H9 (cell line): ENCODE data around the gene MAST4. TPM values are rescaled to one million over a fixed set of nuclear protein-coding genes. Genes with fewer than 3 reads are reported as not detected.

Experiments
- DNase-seq: peaks from one replicate; pipeline ENCODE4 v3.0.0-alpha.2; 2017
- H2AFZ ChIP-seq: one replicate; pipeline ENCODE4 v1.6.1; 2013; ENCODE audit warnings: mild to moderate bottlenecking, low read length, control low read depth, moderate library complexity
- H2AK5ac ChIP-seq: 2 replicates; pipeline ENCODE4 v1.6.1; 2013; ENCODE audit warnings: low read length, control low read depth, mixed read lengths; ENCODE audit not compliant: insufficient read length
- H2BK120ac ChIP-seq: one replicate; pipeline ENCODE4 v1.6.1; 2013; ENCODE audit warnings: low read depth, mild to moderate bottlenecking, low read length, control low read depth, inconsistent platforms; ENCODE audit not compliant: poor library complexity, severe bottlenecking
- H2BK12ac ChIP-seq: 2 replicates; pipeline ENCODE4 v1.6.1; 2013; ENCODE audit warnings: low read length, control low read depth, mixed read lengths, low read depth; ENCODE audit not compliant: insufficient read length
- H2BK15ac ChIP-seq: 2 replicates; pipeline ENCODE4 v1.6.1; 2013; ENCODE audit warnings: low read depth, low read length, control low read depth
- H2BK20ac ChIP-seq: one replicate; pipeline ENCODE4 v1.6.1; 2013; ENCODE audit warnings: low read depth, mild to moderate bottlenecking, low read length, control low read depth, inconsistent platforms; ENCODE audit not compliant: poor library complexity, severe bottlenecking
- H2BK5ac ChIP-seq: 2 replicates; pipeline ENCODE4 v1.6.1; 2013; ENCODE audit warnings: low read length, control low read depth, mixed read lengths; ENCODE audit not compliant: insufficient read length
- H3K14ac ChIP-seq: 2 replicates; pipeline ENCODE4 v1.6.1; 2013; ENCODE audit warnings: low read length, control low read depth; ENCODE audit not compliant: insufficient read depth
- H3K18ac ChIP-seq: 2 replicates; pipeline ENCODE4 v1.6.1; 2013; ENCODE audit warnings: low read depth, mild to moderate bottlenecking, mixed read lengths, low read length, control low read depth; ENCODE audit not compliant: insufficient read length
- H3K23ac ChIP-seq: 2 replicates; pipeline ENCODE4 v1.6.1; 2013; ENCODE audit warnings: low read length, control low read depth, mixed read lengths, low read depth; ENCODE audit not compliant: insufficient read length
- H3K23me2 ChIP-seq: 2 replicates; pipeline ENCODE4 v1.6.1; 2013; ENCODE audit warnings: low read depth, mild to moderate bottlenecking, mixed read lengths, low read length, control low read depth; ENCODE audit not compliant: insufficient read length, poor library complexity, severe bottlenecking
- H3K27ac ChIP-seq: 2 replicates; pipeline ENCODE4 v1.5.1; 2013; ENCODE audit warnings: low read length, control low read depth, mixed read lengths, low read depth; ENCODE audit not compliant: insufficient read length
- H3K27me3 ChIP-seq: 2 replicates; pipeline ENCODE4 v1.6.1; 2013; ENCODE audit warnings: low read length, control low read depth, inconsistent platforms; ENCODE audit not compliant: insufficient read depth
- H3K4ac ChIP-seq: 2 replicates; pipeline ENCODE4 v1.6.1; 2013; ENCODE audit warnings: low read depth, mild to moderate bottlenecking, control low read depth, inconsistent platforms, low read length, moderate library complexity
- H3K4me1 ChIP-seq: 2 replicates; pipeline ENCODE4 v1.6.1; 2013; ENCODE audit warnings: low read length, control low read depth, inconsistent platforms; ENCODE audit not compliant: insufficient read depth
- H3K4me2 ChIP-seq: 2 replicates; pipeline ENCODE4 v1.6.1; 2013; ENCODE audit warnings: low read length, control low read depth, mixed read lengths; ENCODE audit not compliant: insufficient read length, insufficient read depth
- H3K56ac ChIP-seq: 2 replicates; pipeline ENCODE4 v1.6.1; 2013; ENCODE audit warnings: low read depth, mild to moderate bottlenecking, mixed read lengths, low read length, control low read depth; ENCODE audit not compliant: insufficient read length
- H3K79me1 ChIP-seq: 2 replicates; pipeline ENCODE4 v1.6.1; 2013; ENCODE audit warnings: low read depth, mild to moderate bottlenecking, moderate library complexity, low read length, control low read depth, inconsistent platforms; ENCODE audit not compliant: insufficient read depth, poor library complexity, severe bottlenecking
- H3K79me2 ChIP-seq: 2 replicates; pipeline ENCODE4 v1.6.1; 2013; ENCODE audit warnings: low read length, control low read depth, inconsistent platforms; ENCODE audit not compliant: insufficient read depth
- H3K9ac ChIP-seq: 2 replicates; pipeline ENCODE4 v1.6.1; 2013; ENCODE audit warnings: low read length, control low read depth, mixed read lengths; ENCODE audit not compliant: insufficient read length; ENCODE audit errors: extremely low read depth
- H3K9me3 ChIP-seq: one replicate; pipeline ENCODE4 v1.6.1; 2013; ENCODE audit warnings: low read depth, low read length, inconsistent platforms; ENCODE audit not compliant: control insufficient read depth
- H3T11ph ChIP-seq: one replicate; pipeline ENCODE4 v1.6.1; 2013; ENCODE audit warnings: mild to moderate bottlenecking, low read length, control low read depth, inconsistent platforms
- H4K20me1 ChIP-seq: one replicate; pipeline ENCODE4 v1.6.1; 2013; ENCODE audit not compliant: control insufficient read depth, insufficient read length, insufficient read depth
- H4K5ac ChIP-seq: 2 replicates; pipeline ENCODE4 v1.6.1; 2013; ENCODE audit warnings: low read depth, mild to moderate bottlenecking, mixed read lengths, low read length, control low read depth; ENCODE audit not compliant: insufficient read length
- H4K8ac ChIP-seq: replicated peaks from 2 replicates; pipeline ENCODE4 v1.6.1; 2013; ENCODE audit warnings: low read length, control low read depth, mixed read lengths, low read depth; ENCODE audit not compliant: insufficient read length
- H4K91ac ChIP-seq: 2 replicates; pipeline ENCODE4 v1.6.1; 2013; ENCODE audit warnings: low read depth, mild to moderate bottlenecking, moderate library complexity, mixed read lengths, low read length, control low read depth; ENCODE audit not compliant: insufficient read length
- H3K27ac Mint-ChIP-seq, 3 experiments: 2 replicates in 2 of 3; 3 replicates in 1 of 3; pipeline ENCODE4 v1.8.0; 2020 to 2021; ENCODE audit warnings: mixed read lengths in 3 of 3, mild to moderate bottlenecking in 1 of 3, moderate library complexity in 1 of 3
- H3K27me3 Mint-ChIP-seq: 2 replicates; pipeline ENCODE4 v1.8.0; 2021; ENCODE audit warnings: low read depth, mild to moderate bottlenecking, moderate library complexity, mixed read lengths
- H3K36me3 Mint-ChIP-seq, 3 experiments: 2 replicates in 2 of 3; 3 replicates in 1 of 3; pipeline ENCODE4 v1.8.0; 2020 to 2021; ENCODE audit warnings: low read depth in 3 of 3, mixed read lengths in 3 of 3; ENCODE audit not compliant: insufficient read depth in 1 of 3
- H3K4me1 Mint-ChIP-seq, 2 experiments: 2 replicates each; pipeline ENCODE4 v1.8.0; 2020; ENCODE audit warnings: mixed read lengths in 2 of 2
- H3K4me3 Mint-ChIP-seq, 2 experiments: 2 replicates in 1 of 2; 3 replicates in 1 of 2; pipeline ENCODE4 v1.8.0; 2020 to 2021; ENCODE audit warnings: mild to moderate bottlenecking in 2 of 2, mixed read lengths in 2 of 2, moderate library complexity in 1 of 2
- H3K9me3 Mint-ChIP-seq, 2 experiments: 2 replicates in 1 of 2; 3 replicates in 1 of 2; pipeline ENCODE4 v1.8.0; 2020; ENCODE audit warnings: mild to moderate bottlenecking in 2 of 2, mixed read lengths in 2 of 2, moderate library complexity in 1 of 2
- WGBS: extraction: QIAGEN DNeasy Blood & Tissue Kit; methylation state at CpG from one replicate; pipeline ENCODE4 v1.1.7; 2013; ENCODE audit warnings: missing lambda C conversion rate, low lambda C conversion rate, mixed read lengths; ENCODE audit not compliant: insufficient read length; ENCODE audit errors: extremely low coverage; 5-methylcytosine and 5-hydroxymethylcytosine counted together
- total RNA-seq: library from RNA; stranded (reverse); gene quantifications from 2 replicates; pipeline ENCODE4 v1.2.1, GENCODE V29; 2021
- TF ChIP-seq, protein P1 (sequence below): fragments of 200-600 bp; sonication (generic); conservative IDR thresholded peaks from 3 replicates; pipeline ENCODE4 v1.8.0; 2021; ENCODE audit warnings: antibody characterized with exemption, mild to moderate bottlenecking

The MAST4 gene
- total RNA-seq, 1 experiment from 2014 or later, result 3.7 TPM

DNA sequence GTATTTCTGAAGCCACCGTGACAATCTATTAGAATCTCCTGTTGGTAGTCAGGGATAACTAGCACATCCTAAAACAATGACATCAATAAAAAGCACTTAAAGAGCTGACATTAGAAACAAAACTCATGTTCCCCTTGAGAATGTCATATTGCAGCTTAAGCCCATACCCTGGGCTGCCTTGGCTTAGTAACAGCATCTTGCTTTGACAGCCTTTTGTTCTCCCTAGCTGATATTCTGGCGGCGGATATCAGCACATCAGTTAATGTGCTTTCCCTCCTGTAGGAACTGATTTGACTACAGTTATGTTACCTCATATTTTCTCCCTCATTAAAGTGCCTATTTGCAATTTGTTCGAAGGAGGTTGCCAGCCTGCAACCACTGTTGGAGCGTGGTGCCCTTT, 386.3 kb downstream of the MAST4 start:
- no peak overlapping the region for H3K4me3 Mint-ChIP-seq
- Histone ChIP-seq H3K9ac (no peak overlapping the region), H4K5ac (no peak overlapping the region), H2AK5ac (no peak overlapping the region), H2BK15ac (no peak overlapping the region), H2BK120ac (no peak overlapping the region), H3K14ac (no peak overlapping the region), H3K4ac (no peak overlapping the region), H3K56ac (no peak overlapping the region), H3K79me1 (no peaks in the 10 kb centered on the region), H3K27ac (no peak overlapping the region), H2BK5ac (no peak overlapping the region), H3K4me2 (no peak overlapping the region), H3K18ac (no peak overlapping the region), H3K27me3 (no peaks in the 10 kb centered on the region), H3T11ph (no peak overlapping the region), H3K79me2 (no peaks in the 10 kb centered on the region), H3K23me2 (no peaks in the 10 kb centered on the region), H2BK20ac (no peak overlapping the region), H2AFZ (no peak overlapping the region), H3K23ac (no peak overlapping the region), H4K8ac (no peak overlapping the region), H4K20me1 (no peaks in the 10 kb centered on the region), H4K91ac (no peak overlapping the region), H3K9me3 (no peaks in the 10 kb centered on the region), H3K4me1 (no peaks in the 10 kb centered on the region; the same call in 1 of the 2 replicates), H2BK12ac (no peak overlapping the region)
- H3K4me1 Mint-ChIP-seq, result peaks cover 24 to 27% of the 10 kb centered on the region in 2 experiments
- 0 out of 2 replicates have a peak, but pooled peaks cover 2% of the 10 kb centered on the region for H3K27me3 Mint-ChIP-seq
- WGBS, result no CpG with 5 or more reads among the region's 5 CpGs
- H3K9me3 Mint-ChIP-seq, result no peaks in the 10 kb centered on the region
- TF ChIP-seq, protein P1, sequence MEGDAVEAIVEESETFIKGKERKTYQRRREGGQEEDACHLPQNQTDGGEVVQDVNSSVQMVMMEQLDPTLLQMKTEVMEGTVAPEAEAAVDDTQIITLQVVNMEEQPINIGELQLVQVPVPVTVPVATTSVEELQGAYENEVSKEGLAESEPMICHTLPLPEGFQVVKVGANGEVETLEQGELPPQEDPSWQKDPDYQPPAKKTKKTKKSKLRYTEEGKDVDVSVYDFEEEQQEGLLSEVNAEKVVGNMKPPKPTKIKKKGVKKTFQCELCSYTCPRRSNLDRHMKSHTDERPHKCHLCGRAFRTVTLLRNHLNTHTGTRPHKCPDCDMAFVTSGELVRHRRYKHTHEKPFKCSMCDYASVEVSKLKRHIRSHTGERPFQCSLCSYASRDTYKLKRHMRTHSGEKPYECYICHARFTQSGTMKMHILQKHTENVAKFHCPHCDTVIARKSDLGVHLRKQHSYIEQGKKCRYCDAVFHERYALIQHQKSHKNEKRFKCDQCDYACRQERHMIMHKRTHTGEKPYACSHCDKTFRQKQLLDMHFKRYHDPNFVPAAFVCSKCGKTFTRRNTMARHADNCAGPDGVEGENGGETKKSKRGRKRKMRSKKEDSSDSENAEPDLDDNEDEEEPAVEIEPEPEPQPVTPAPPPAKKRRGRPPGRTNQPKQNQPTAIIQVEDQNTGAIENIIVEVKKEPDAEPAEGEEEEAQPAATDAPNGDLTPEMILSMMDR, result no peak
- no peak overlapping the region; a peak in 1 of 7 replicates for H3K27ac Mint-ChIP-seq
- H3K36me3 Mint-ChIP-seq, result no peaks in the 10 kb centered on the region
- no peak for DNase-seq
